PC-3 (cell line): ENCODE results near the gene VWA8. TPM values are rescaled to one million over a fixed set of nuclear protein-coding genes. Genes with fewer than 3 reads are reported as not detected.

ENCODE experiments used
- ATAC-seq: fragments of 200-7000 bp; cut with Tn5 transposase; 2 replicates; pipeline ENCODE4 v1.9.1; 2020; ENCODE audit warnings: mild to moderate bottlenecking, moderate library complexity
- BruUV-seq: library from RNA; stranded (reverse); fragments of 400-500 nt; replicated peaks from 2 replicates; lab custom pipeline; 2021; lab: Mats Ljungman, UMichigan
- CTCF ChIA-PET: fragments of 300-600 bp; sonication (Branson Sonifier 250); formaldehyde crosslinking; loops from one replicate; lab custom pipeline; 2022; ENCODE audit warnings: antibody characterized with exemption; lab: Charles Lee
- POLR2A ChIA-PET: fragments of 300-600 bp; sonication (Branson Sonifier 250); formaldehyde crosslinking; loops from one replicate; lab custom pipeline; 2022; ENCODE audit warnings: antibody characterized with exemption; ENCODE audit not compliant: unreplicated experiment; lab: Charles Lee
- DNase-seq: peaks from one replicate; pipeline ENCODE4 v3.0.0-alpha.2; 2015
- H2AFZ ChIP-seq: fragments of 300-600 bp; sonication (generic); 2 replicates; pipeline ENCODE4 v1.6.0; 2016; ENCODE audit warnings: antibody characterized with exemption, low read length
- H3F3A ChIP-seq: fragments of 300-600 bp; sonication (generic); one replicate; pipeline ENCODE4 v1.6.0; 2017; ENCODE audit warnings: antibody characterized with exemption, low read length, control low read depth, mild to moderate bottlenecking; ENCODE audit not compliant: unreplicated experiment
- H3K27ac ChIP-seq: fragments of 300-600 bp; sonication (generic); 2 replicates; pipeline ENCODE4 v1.5.1; 2016; ENCODE audit warnings: mild to moderate bottlenecking, low read length
- H3K27me3 ChIP-seq: fragments of 300-600 bp; sonication (generic); 2 replicates; pipeline ENCODE4 v1.6.1; 2016; ENCODE audit warnings: low read length, mixed read lengths
- H3K36me3 ChIP-seq: fragments of 300-600 bp; sonication (generic); 2 replicates; pipeline ENCODE4 v1.6.1; 2016; ENCODE audit warnings: low read depth, mixed run types, low read length, mixed read lengths
- H3K4me1 ChIP-seq: fragments of 300-600 bp; sonication (generic); 2 replicates; pipeline ENCODE4 v1.5.1; 2016; ENCODE audit warnings: low read length; ENCODE audit not compliant: insufficient read depth
- H3K4me2 ChIP-seq: fragments of 300-600 bp; sonication (generic); 2 replicates; pipeline ENCODE4 v1.6.0; 2016; ENCODE audit warnings: low read length
- H3K4me3 ChIP-seq: fragments of 300-600 bp; sonication (generic); 2 replicates; pipeline ENCODE4 v1.5.1; 2016; ENCODE audit warnings: mild to moderate bottlenecking, low read length, mixed read lengths
- H3K79me2 ChIP-seq: fragments of 300-600 bp; sonication (generic); 2 replicates; pipeline ENCODE4 v1.6.1; 2017; ENCODE audit warnings: low read length, mixed read lengths
- H3K9ac ChIP-seq: fragments of 300-600 bp; sonication (generic); 2 replicates; pipeline ENCODE4 v1.6.0; 2016; ENCODE audit warnings: mild to moderate bottlenecking, low read length
- H3K9me2 ChIP-seq: fragments of 300-600 bp; sonication (generic); replicated peaks from 2 replicates; pipeline ENCODE4 v1.6.1; 2016; ENCODE audit warnings: mixed run types, low read length, mixed read lengths
- H3K9me3 ChIP-seq: fragments of 300-600 bp; sonication (generic); 2 replicates; pipeline ENCODE4 v1.6.1; 2016; ENCODE audit warnings: low read length, mixed read lengths
- H4K20me1 ChIP-seq: fragments of 300-600 bp; sonication (generic); 2 replicates; pipeline ENCODE4 v1.6.1; 2016; ENCODE audit warnings: low read length, mixed read lengths
- EZH2 ChIP-seq: fragments of 300-600 bp; sonication (generic); IDR thresholded peaks from one replicate; pipeline ENCODE4 v1.6.1; 2017; ENCODE audit warnings: antibody characterized with exemption, mild to moderate bottlenecking, low read length; ENCODE audit not compliant: unreplicated experiment
- EZH2phosphoT487 ChIP-seq: fragments of 300-600 bp; sonication (generic); IDR thresholded peaks from 2 replicates; pipeline ENCODE4 v1.6.1; 2018; ENCODE audit warnings: mild to moderate bottlenecking, antibody characterized with exemption, low read length, borderline replicate concordance
- intact Hi-C: fragments of 100-400 bp; cut with micrococcal nuclease; formaldehyde crosslinking; loops from 2 replicates; pipeline ENCODE4 v1.9.0; 2023
- total RNA-seq: library from RNA; depleted of rRNA; stranded (reverse); fragments of >200 nt; gene quantifications from 2 replicates; pipeline ENCODE4 v1.2.3, GENCODE V29; 2014
- TF ChIP-seq, protein P1 (sequence below): fragments of 300-600 bp; sonication (generic); conservative IDR thresholded peaks from 2 replicates; pipeline ENCODE4 v1.5.1; 2017; ENCODE audit warnings: antibody characterized with exemption, low read depth, mild to moderate bottlenecking, low read length

Gene VWA8
- total RNA-seq, 1 experiment from 2014 or later: 10.0 TPM

DNA sequence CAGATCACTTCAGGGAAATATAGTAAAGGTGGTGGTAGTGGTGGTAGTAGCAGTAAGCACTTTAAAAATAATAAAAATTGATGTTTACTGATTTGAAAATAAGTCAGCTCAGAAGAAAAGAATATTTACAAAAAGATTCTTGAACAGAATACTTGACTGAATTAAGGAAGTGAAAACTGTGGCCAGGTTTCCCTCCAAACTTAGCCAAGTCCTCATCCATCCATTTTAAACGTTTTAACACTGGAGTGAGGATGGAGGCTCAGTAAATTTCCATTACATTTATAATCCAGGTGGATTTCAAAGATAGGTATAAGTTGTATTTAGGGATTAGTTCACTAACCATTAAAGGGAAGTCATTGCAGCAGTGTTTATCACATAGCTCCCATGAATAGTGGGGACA is 282.1 kb downstream of the VWA8 start:
- Histone ChIP-seq H4K20me1 (no peaks in the 10 kb centered on the region), H3K4me3 (no peak overlapping the region), H3K36me3 (no peaks in the 10 kb centered on the region), H3K79me2 (no peaks in the 10 kb centered on the region), H3K27ac (no peak overlapping the region), H3K4me1 (no peaks in the 10 kb centered on the region), H3K4me2 (no peak overlapping the region), H3K9me2 (no peaks in the 10 kb centered on the region), H3K27me3 (no peaks in the 10 kb centered on the region), H2AFZ (no peak overlapping the region), H3F3A (no peaks in the 10 kb centered on the region), H3K9me3 (no peaks in the 10 kb centered on the region), H3K9ac (no peak overlapping the region)
- no TSS peak for BruUV-seq
- TF ChIP-seq, protein P1, sequence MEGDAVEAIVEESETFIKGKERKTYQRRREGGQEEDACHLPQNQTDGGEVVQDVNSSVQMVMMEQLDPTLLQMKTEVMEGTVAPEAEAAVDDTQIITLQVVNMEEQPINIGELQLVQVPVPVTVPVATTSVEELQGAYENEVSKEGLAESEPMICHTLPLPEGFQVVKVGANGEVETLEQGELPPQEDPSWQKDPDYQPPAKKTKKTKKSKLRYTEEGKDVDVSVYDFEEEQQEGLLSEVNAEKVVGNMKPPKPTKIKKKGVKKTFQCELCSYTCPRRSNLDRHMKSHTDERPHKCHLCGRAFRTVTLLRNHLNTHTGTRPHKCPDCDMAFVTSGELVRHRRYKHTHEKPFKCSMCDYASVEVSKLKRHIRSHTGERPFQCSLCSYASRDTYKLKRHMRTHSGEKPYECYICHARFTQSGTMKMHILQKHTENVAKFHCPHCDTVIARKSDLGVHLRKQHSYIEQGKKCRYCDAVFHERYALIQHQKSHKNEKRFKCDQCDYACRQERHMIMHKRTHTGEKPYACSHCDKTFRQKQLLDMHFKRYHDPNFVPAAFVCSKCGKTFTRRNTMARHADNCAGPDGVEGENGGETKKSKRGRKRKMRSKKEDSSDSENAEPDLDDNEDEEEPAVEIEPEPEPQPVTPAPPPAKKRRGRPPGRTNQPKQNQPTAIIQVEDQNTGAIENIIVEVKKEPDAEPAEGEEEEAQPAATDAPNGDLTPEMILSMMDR: no peak
- no peak for TF ChIP-seq EZH2
- ChIA-PET POLR2A (no interaction called here), CTCF (no interaction called here)
- intact Hi-C loops: no loop called here
- ATAC-seq (no peak), DNase-seq (no peak)

DNA sequence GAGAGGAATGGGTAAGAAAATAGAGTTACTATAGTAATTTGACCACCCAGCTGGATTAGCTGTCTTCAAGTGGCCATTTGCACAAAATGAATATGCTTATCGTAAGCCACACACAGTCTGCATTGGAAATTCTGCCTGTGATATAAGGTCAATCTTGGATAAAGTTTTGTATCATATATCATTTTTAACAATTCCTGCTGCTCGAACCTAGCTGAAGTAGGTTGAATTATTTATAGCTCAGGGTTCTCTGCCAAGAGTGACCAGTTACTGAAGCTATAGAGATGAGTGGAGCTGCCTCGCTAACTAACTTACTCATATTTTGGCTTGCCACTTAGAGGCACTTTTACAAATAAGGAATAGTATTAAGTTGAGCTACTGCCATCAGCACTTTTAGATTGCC is 282.7 kb downstream of the VWA8 start:
- no peaks in the 10 kb centered on the region for H3K9me2 ChIP-seq
- H3K9ac ChIP-seq: no peak overlapping the region
- DNase-seq (no peak), ATAC-seq (peak; percentile 29; the same call in 1 of the 2 replicates)
- no peaks in the 10 kb centered on the region for H3K79me2 ChIP-seq
- H3K9me3 ChIP-seq: no peaks in the 10 kb centered on the region
- no peaks in the 10 kb centered on the region for H4K20me1 ChIP-seq
- ChIA-PET CTCF (no interaction called here), POLR2A (no interaction called here)
- no peaks in the 10 kb centered on the region for H3K27me3 ChIP-seq
- no peak overlapping the region for H2AFZ ChIP-seq
- no peaks in the 10 kb centered on the region for H3K36me3 ChIP-seq
- H3F3A ChIP-seq: no peaks in the 10 kb centered on the region
- no peaks in the 10 kb centered on the region for H3K4me1 ChIP-seq
- no peak overlapping the region for H3K4me2 ChIP-seq
- intact Hi-C loops: no loop called here
- no TSS peak for BruUV-seq
- no peak overlapping the region for H3K27ac ChIP-seq
- H3K4me3 ChIP-seq: no peak overlapping the region
- TF ChIP-seq EZH2phosphoT487 (no peak), EZH2 (no peak)
- TF ChIP-seq, protein P1: no peak

DNA sequence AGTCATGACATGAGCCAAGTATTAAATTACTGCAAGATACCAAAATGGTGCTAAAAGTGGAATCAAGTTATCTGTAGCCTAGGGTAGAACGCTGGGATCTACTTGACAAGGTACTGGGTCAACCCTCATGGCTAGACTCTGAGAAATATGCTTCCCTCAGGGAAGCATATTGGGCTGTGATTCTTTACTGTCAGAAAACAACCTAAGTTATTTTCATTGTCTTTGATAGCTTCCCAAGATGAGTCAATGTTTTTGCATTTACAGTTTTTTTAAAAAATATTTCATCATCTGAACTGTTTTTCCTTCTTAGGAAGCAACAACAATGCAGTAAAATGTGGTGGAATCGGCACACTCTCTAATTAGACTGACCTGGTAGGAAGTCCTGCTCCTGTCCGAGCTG is 285.6 kb downstream of the VWA8 start:
- Histone ChIP-seq H3K36me3 (no peaks in the 10 kb centered on the region; the same call in 1 of the 2 replicates), H3K9me2 (no peaks in the 10 kb centered on the region), H3K9me3 (no peaks in the 10 kb centered on the region), H2AFZ (no peak overlapping the region), H3K4me1 (peaks cover 15% of the 10 kb centered on the region), H3K27me3 (no peaks in the 10 kb centered on the region), H3F3A (no peaks in the 10 kb centered on the region), H3K79me2 (no peaks in the 10 kb centered on the region), H3K4me3 (no peak overlapping the region), H3K27ac (no peak overlapping the region), H4K20me1 (no peaks in the 10 kb centered on the region), H3K4me2 (no peak overlapping the region), H3K9ac (no peak overlapping the region)
- no peak for TF ChIP-seq EZH2
- TF ChIP-seq, protein P1: no peak
- no peak for TF ChIP-seq EZH2phosphoT487
- intact Hi-C loops: no loop called here
- DNase-seq (no peak), ATAC-seq (no peak)
- ChIA-PET POLR2A (interaction anchor here (0.5 kb wide), 1 partner anchor 256 kb away, joined by 4 read pairs; no protein-coding TSS in a partner anchor), CTCF (no interaction called here)
- no TSS peak for BruUV-seq
